ENCODE results near the gene ING4.

Gene ING4

GRCh38 chr12:6632026-6632983, 30.6 kb downstream of the ING4 start:
- DNase-seq, result no peak

- DNase-seq, result no peak
Measured at GRCh38 chr12:6631549-6631961, 31.4 kb downstream of the ING4 start.

- no peak for DNase-seq
Measured at GRCh38 chr12:6630736-6631135, 32.2 kb downstream of the ING4 start.

- no peak for DNase-seq
Measured at GRCh38 chr12:6627616-6628015, 35.3 kb downstream of the ING4 start.

GRCh38 chr12:6626654-6627283, 36.1 kb downstream of the ING4 start:
- DNase-seq, result no peak

- DNase-seq, result no peak
Measured at GRCh38 chr12:6620885-6621274, 42.0 kb downstream of the ING4 start.

GRCh38 chr12:6620137-6620884, 42.6 kb downstream of the ING4 start:
- DNase-seq, result no peak

- no peak for DNase-seq
Measured at GRCh38 chr12:6618483-6619225, 44.3 kb downstream of the ING4 start.

- DNase-seq, result no peak
Measured at GRCh38 chr12:6615802-6616201, 47.1 kb downstream of the ING4 start.

GRCh38 chr12:6614513-6615172, 48.3 kb downstream of the ING4 start:
- no peak for DNase-seq

- peak; percentile 96 for DNase-seq
Measured at GRCh38 chr12:6613776-6614512, 49.0 kb downstream of the ING4 start.

GRCh38 chr12:6613015-6613775, 49.7 kb downstream of the ING4 start:
- peak; percentile 87 for DNase-seq

- DNase-seq, result no peak
Measured at GRCh38 chr12:6612652-6613014, 50.3 kb downstream of the ING4 start.

GRCh38 chr12:6612247-6612646, 50.7 kb downstream of the ING4 start:
- DNase-seq, result no peak

- DNase-seq, result no peak
Measured at GRCh38 chr12:6608592-6609281, 54.2 kb downstream of the ING4 start.

GRCh38 chr12:6607751-6608591, 54.9 kb downstream of the ING4 start:
- DNase-seq, result peak; percentile 94

GRCh38 chr12:6606331-6607131, 56.4 kb downstream of the ING4 start:
- no peak for DNase-seq

Measured in NCI-H526 treated with DMSO at 0.1 percent for 48 hours (cell line).